Activated CD4-positive, alpha-beta memory T cell treated with anti-CD3 and anti-CD28 coated beads for 36 hours (primary cell): ENCODE data around the gene SMC5. TPM values are rescaled to one million over a fixed set of nuclear protein-coding genes. Genes with fewer than 3 reads are reported as not detected.
"Not testable (repeated sequence)": the region's sequence is repeated elsewhere in the genome, so short reads cannot be mapped to it uniquely, and the experiment has no call there.

Source experiments
- CTCF ChIA-PET: fragments of 350-600 bp; sonication (Branson Sonifier 250); formaldehyde crosslinking; loops from one replicate; lab custom pipeline; 2021; ENCODE audit warnings: antibody characterized with exemption, inconsistent platforms; lab: Charles Lee
- POLR2A ChIA-PET: fragments of 350-600 bp; sonication (Branson Sonifier 250); formaldehyde crosslinking; loops from one replicate; lab custom pipeline; 2021; ENCODE audit warnings: antibody characterized with exemption; lab: Charles Lee
- DNase-seq: peaks from one replicate; pipeline ENCODE4 v3.0.0-alpha.2; 2020
- H3K27ac Mint-ChIP-seq: one replicate; pipeline ENCODE4 v1.8.0; 2021; ENCODE audit warnings: mixed read lengths
- H3K27me3 Mint-ChIP-seq: one replicate; pipeline ENCODE4 v1.8.0; 2021; ENCODE audit warnings: mixed read lengths
- H3K36me3 Mint-ChIP-seq: one replicate; pipeline ENCODE4 v1.8.0; 2021; ENCODE audit warnings: mixed read lengths
- H3K4me1 Mint-ChIP-seq: one replicate; pipeline ENCODE4 v1.8.0; 2021; ENCODE audit warnings: low read depth, mixed read lengths
- H3K4me3 Mint-ChIP-seq: one replicate; pipeline ENCODE4 v1.8.0; 2021; ENCODE audit warnings: mild to moderate bottlenecking, mixed read lengths
- H3K9me3 Mint-ChIP-seq: one replicate; pipeline ENCODE4 v1.8.0; 2021; ENCODE audit warnings: mixed read lengths
- intact Hi-C: fragments of 100-400 bp; cut with micrococcal nuclease; formaldehyde crosslinking; loops from one replicate; pipeline ENCODE4 v1.15.1; 2023
- total RNA-seq, 2 experiments: library from RNA; stranded (reverse); gene quantifications; one replicate each; pipeline ENCODE4 v1.2.3, GENCODE V29; 2021

SMC5 gene
- total RNA-seq: 10 to 100 TPM; 32.0 to 34.1 TPM

DNA sequence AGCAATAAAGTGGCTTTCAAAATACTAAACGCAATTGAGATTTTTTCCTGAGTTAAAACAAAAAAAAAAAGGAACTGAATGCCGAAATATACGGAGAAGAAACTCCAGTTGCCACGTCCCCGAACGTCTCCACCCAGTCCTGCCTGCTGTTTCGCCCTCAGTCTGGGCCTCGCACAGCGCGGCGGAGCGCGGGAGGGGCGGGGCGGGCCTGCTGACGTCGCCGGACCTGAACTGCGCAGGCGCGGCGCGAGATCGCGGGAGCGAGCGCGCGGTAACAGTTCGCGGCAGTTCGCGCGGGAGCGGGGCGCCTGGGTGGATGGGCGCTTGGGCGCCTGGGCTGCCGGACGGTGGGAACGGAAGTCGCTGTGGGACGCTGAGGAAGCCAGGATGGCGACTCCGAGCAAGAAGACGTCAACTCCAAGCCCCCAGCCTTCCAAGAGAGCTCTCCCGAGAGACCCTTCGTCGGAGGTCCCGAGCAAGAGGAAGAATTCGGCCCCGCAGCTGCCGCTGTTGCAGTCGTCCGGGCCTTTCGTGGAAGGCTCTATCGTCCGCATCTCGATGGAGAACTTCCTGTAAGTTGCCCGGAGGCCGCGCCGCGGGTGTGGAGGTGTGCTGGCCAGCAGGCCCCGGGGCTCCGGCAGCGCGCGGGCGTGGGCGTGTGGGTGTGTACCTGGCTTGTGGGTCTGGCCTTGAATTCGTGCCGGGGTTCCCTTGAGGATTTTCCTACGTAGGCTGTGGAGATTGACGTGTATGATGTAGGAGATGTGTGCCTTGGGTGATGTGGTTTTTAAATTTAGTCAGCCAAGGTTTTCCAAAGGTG lies at the start of gene SMC5:
TSS of gene SMC5 (plus strand) at position 287 of the 820 bp plus-strand sequence. CDS start at position 388, 101 bp downstream.
- H3K9me3 Mint-ChIP-seq: no peaks in the 10 kb centered on the region
- H3K4me1 Mint-ChIP-seq: peaks cover 47% of the 10 kb centered on the region
- H3K36me3 Mint-ChIP-seq: peaks cover 27% of the 10 kb centered on the region
- H3K27ac Mint-ChIP-seq: peak within 1 kb of the TSS; percentile 88
- no peaks in the 10 kb centered on the region for H3K27me3 Mint-ChIP-seq
- DNase-seq: peak; percentile 92
- intact Hi-C loops: loop anchor here (1.0 to 10.0 kb wide), 10 partner anchors 132 to 1656 kb away; partner anchors contain the start of genes ABHD17B, C9orf85, PTAR1 and TJP2
- ChIA-PET POLR2A (interaction anchor here (1.1 to 1.2 kb wide), 2 partner anchors 9 to 162 kb away, joined by 3 to 5 read pairs; no protein-coding TSS in a partner anchor), CTCF (interaction anchor here (0.7 to 1.5 kb wide), 2 partner anchors 19 to 148 kb away, joined by 3 to 5 read pairs; no protein-coding TSS in a partner anchor)
- H3K4me3 Mint-ChIP-seq: peak within 1 kb of the TSS; percentile 95

DNA sequence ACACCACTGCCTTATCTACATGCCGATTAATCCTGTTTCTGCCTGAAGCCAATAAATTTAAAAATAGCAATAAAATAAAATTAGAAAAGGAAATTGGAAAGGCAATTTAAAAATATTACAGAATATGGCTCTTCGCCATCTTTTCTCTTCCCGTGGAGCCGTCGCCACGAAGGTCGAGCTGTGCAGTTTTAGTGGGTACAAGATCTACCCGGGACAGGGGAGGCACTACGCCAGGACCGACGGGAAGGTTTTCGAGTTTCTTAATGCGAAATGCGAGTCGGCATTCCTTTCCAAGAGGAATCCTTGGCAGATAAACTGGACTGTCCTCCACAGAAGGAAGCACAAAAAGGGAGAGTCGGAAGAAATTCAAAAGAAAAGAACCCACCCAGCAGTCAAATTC lies 41.7 kb upstream of the SMC5 start:
- peaks cover 12% of the 10 kb centered on the region for H3K9me3 Mint-ChIP-seq
- H3K4me1 Mint-ChIP-seq: no peaks in the 10 kb centered on the region
- H3K27ac Mint-ChIP-seq: no peak overlapping the region
- POLR2A ChIA-PET: no interaction called here
- CTCF ChIA-PET: no interaction called here
- H3K27me3 Mint-ChIP-seq: no peaks in the 10 kb centered on the region
- intact Hi-C loops: no loop called here
- H3K4me3 Mint-ChIP-seq: no peak overlapping the region
- H3K36me3 Mint-ChIP-seq: peaks cover 24% of the 10 kb centered on the region
- no peak for DNase-seq

DNA sequence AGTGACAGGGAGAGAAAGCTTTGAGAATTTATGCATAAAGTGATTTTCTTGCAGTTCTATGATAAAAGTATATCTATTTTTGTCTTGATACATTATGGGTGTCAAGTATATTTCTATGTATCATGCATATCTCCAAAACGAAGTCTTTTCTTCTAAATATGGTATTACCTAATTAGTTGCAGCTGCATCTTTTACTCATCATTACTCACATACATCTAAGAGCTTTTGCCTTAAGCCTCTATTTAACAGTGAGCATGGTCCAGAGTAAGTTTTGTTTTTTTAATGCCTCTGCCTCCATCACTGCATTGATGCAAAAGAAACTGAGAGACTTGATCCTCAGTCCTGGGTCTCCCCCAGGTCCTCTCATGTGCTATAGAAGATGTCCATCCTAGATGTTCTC lies 40.0 kb upstream of the SMC5 start:
- intact Hi-C loops: no loop called here
- DNase-seq: no peak
- CTCF ChIA-PET: no interaction called here
- Mint-ChIP-seq H3K4me3 (no peak overlapping the region), H3K36me3 (peaks cover 13% of the 10 kb centered on the region), H3K9me3 (peaks cover 5% of the 10 kb centered on the region), H3K4me1 (no peaks in the 10 kb centered on the region), H3K27ac (no peak overlapping the region), H3K27me3 (no peaks in the 10 kb centered on the region)
- POLR2A ChIA-PET: no interaction called here

DNA sequence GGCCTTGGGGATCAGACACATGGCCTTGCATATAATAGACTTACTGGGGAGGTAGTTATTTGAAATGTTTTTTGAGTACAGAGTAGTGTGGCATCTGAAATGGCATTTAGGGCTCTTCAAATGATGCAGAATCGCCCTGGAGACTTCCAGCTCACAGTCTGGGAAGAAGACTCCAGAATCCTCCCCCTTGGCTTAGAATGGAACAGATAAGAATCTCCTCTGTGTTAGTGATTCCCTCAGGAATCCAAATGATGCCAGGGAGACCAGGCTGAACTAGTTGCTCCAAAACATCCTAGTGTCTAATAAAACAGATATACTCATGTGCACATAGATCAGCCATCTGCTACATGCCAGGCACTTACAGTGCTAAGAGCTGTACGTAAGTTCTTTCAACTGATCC lies 38.6 kb upstream of the SMC5 start:
- H3K36me3 Mint-ChIP-seq: peaks cover 2% of the 10 kb centered on the region
- ChIA-PET POLR2A (no interaction called here), CTCF (no interaction called here)
- DNase-seq: no peak
- H3K4me1 Mint-ChIP-seq: no peaks in the 10 kb centered on the region
- no peak overlapping the region for H3K27ac Mint-ChIP-seq
- intact Hi-C loops: loop anchor here (5.0 to 10.0 kb wide), 2 partner anchors 48 to 245 kb away; no protein-coding TSS in a partner anchor
- H3K9me3 Mint-ChIP-seq: no peaks in the 10 kb centered on the region
- H3K4me3 Mint-ChIP-seq: no peak overlapping the region
- no peaks in the 10 kb centered on the region for H3K27me3 Mint-ChIP-seq

DNA sequence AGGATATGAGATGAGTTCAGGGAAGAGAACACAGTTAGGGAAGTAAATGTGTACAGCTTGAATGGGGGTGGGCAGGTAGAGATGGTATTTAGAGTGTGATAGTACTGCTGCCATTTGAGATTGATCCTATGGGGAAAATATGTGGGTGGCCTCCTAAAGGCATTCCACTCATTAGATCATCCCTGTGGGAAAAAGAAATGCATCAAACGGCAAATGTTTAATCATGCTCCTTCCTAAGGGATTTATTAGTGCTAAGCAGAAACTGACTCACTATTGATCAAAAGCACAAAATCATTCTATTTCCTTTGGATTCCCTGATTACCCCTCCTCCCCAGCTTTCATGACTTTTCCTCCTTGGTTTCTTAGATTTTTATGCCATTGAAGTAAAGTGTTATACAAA lies 36.4 kb upstream of the SMC5 start:
- Mint-ChIP-seq H3K9me3 (no peaks in the 10 kb centered on the region), H3K27ac (no peak overlapping the region), H3K27me3 (no peaks in the 10 kb centered on the region), H3K4me3 (no peak overlapping the region), H3K36me3 (no peaks in the 10 kb centered on the region), H3K4me1 (no peaks in the 10 kb centered on the region)
- POLR2A ChIA-PET: no interaction called here
- CTCF ChIA-PET: no interaction called here
- no peak for DNase-seq
- intact Hi-C loops: loop anchor here (5.0 to 10.0 kb wide), 2 partner anchors 50 to 248 kb away; no protein-coding TSS in a partner anchor

DNA sequence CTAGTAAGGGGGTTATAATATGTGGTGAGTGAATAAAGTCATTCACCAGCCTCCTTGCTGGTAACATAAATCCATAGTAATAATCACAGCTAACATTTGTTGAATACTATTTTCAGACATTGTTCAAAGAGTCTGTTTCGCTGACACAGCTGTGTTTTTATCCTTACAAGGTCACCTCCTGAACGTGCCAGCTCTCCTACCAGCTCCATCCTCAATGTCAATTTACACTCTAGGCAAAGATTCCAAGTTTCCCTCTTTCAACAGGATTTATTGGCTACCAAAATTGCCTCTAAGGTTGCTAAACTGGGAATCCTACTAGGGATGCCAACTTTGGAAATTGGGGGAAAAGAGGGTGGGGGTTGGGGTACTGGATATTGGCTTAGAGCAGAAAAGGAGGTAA lies 30.7 kb upstream of the SMC5 start:
- Mint-ChIP-seq H3K27me3 (no peaks in the 10 kb centered on the region), H3K4me3 (no peak overlapping the region), H3K9me3 (no peaks in the 10 kb centered on the region), H3K36me3 (no peaks in the 10 kb centered on the region), H3K4me1 (no peaks in the 10 kb centered on the region), H3K27ac (no peak overlapping the region)
- ChIA-PET CTCF (interaction anchor here (0.6 to 0.7 kb wide), 2 partner anchors 115 to 807 kb away, joined by 3 to 4 read pairs; no protein-coding TSS in a partner anchor), POLR2A (no interaction called here)
- intact Hi-C loops: loop anchor here (10.0 kb wide), 1 partner anchor 253 kb away; no protein-coding TSS in a partner anchor
- DNase-seq: no peak

DNA sequence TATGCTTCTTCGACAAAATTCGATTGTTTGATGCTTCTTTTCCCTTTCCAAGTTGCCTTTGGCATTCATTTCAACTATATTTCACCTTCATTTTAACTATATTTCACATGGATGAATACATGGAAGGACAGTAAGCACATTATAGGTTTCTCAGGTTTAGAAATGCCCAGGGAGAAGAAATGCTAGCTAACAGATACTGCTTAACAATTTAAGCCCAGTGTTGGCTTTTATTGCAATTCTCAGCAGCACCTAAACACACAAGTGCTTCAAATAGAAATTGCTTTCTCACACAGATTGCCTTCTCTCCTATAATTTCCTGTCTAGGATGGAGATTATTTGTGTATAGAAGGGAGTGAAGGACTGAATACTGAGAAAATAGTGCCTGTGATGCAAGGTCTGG lies 30.2 kb upstream of the SMC5 start:
- Mint-ChIP-seq H3K27me3 (no peaks in the 10 kb centered on the region), H3K36me3 (no peaks in the 10 kb centered on the region), H3K27ac (no peak overlapping the region), H3K9me3 (no peaks in the 10 kb centered on the region), H3K4me1 (no peaks in the 10 kb centered on the region), H3K4me3 (no peak overlapping the region)
- CTCF ChIA-PET: interaction anchor here (0.6 to 0.7 kb wide), 2 partner anchors 115 to 806 kb away, joined by 3 to 4 read pairs; no protein-coding TSS in a partner anchor
- POLR2A ChIA-PET: no interaction called here
- no peak for DNase-seq
- intact Hi-C loops: loop anchor here (10.0 kb wide), 1 partner anchor 254 kb away; no protein-coding TSS in a partner anchor

DNA sequence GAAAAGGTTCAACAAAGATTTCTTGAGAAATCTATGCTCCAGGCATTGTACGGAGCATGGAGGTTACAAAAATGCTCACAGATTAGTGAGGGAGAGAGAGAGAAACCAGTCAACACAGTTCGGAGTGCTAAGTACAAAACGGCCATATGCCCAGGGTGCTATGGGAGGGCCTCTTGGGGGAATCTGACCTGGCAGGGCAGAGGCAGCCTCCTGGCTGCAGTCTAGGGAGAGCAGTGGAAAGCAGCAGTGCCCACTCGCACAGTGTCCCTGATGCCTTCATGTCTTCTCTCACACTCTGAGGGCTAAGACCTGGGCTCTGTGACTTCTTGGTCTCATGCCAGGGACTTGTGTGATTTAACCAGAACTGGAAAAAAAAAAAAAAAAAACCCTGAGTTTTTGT lies 29.8 kb upstream of the SMC5 start:
- no peak for DNase-seq
- ChIA-PET POLR2A (no interaction called here), CTCF (interaction anchor here (1.3 kb wide), 1 partner anchor 258 kb away, joined by 5 read pairs; no protein-coding TSS in a partner anchor)
- no peaks in the 10 kb centered on the region for H3K9me3 Mint-ChIP-seq
- no peak overlapping the region for H3K4me3 Mint-ChIP-seq
- H3K27me3 Mint-ChIP-seq: peaks cover 2% of the 10 kb centered on the region
- intact Hi-C loops: loop anchor here (10.0 kb wide), 1 partner anchor 254 kb away; no protein-coding TSS in a partner anchor
- no peaks in the 10 kb centered on the region for H3K4me1 Mint-ChIP-seq
- no peak overlapping the region for H3K27ac Mint-ChIP-seq
- H3K36me3 Mint-ChIP-seq: no peaks in the 10 kb centered on the region

DNA sequence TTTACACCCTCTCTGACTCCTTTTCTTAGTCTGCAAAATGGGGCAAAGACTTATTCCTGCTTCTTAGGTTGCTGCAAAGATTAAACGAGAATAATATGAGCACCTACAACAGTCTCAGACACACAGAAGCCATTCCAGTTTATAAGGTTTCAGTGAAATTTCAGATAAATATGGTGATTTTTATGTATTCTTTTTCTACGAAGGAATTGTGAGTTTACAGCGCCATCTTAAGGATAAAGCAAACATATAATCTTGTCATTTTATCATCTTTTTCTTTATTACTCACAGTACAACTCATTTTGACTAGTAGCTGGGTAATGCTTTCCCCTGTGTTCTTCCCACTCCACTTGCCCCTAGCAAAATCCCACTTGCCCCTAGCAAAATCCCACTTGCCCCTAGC lies 29.2 kb upstream of the SMC5 start:
- intact Hi-C loops: loop anchor here (10.0 kb wide), 1 partner anchor 255 kb away; no protein-coding TSS in a partner anchor
- DNase-seq: no peak
- CTCF ChIA-PET: interaction anchor here (1.3 kb wide), 1 partner anchor 258 kb away, joined by 5 read pairs; no protein-coding TSS in a partner anchor
- Mint-ChIP-seq H3K9me3 (no peaks in the 10 kb centered on the region), H3K4me3 (no peak overlapping the region), H3K4me1 (no peaks in the 10 kb centered on the region), H3K36me3 (no peaks in the 10 kb centered on the region), H3K27ac (no peak overlapping the region), H3K27me3 (peaks cover 2% of the 10 kb centered on the region)
- POLR2A ChIA-PET: no interaction called here

DNA sequence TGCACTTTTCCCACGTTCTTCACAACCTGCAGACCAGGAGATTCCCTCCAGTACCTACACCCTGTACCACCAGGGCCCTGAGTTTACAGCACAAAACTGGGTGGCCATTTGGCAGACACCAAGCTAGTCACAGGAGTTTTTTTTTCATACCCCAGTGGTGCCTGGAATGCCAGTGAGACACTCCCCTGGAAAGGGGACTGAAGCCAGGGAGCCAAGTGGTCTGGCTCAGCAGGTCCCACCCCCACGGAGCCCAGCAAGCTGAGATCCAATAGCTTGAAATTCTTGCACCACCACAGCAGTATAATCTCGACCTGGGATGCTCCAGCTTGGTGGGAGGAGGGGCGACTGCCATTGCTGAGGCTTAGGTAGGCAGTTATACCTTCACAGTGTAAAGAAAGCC lies 26.3 kb upstream of the SMC5 start:
- POLR2A ChIA-PET: no interaction called here
- DNase-seq: no peak
- H3K27ac Mint-ChIP-seq: no peak overlapping the region

DNA sequence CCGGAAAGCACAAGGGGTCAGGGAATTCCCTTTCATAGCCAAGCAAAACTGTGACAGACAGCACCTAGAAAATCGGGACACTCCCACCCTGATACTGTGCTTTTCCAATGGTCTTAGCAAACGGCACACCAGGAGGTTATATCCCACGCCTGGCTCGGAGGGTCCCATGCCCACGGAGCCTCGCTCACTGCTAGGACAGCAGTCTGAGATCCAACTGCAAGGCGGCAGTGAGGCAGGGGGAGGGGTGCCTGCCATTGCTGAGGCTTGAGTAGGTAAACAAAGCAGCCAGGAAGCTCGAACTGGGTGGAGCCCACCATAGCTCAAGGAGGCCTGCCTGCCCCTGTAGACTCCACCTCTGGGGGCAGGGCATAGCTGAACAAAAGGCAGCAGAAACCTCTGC lies 24.6 kb upstream of the SMC5 start:
- not testable (repeated sequence) for H3K9me3 Mint-ChIP-seq

More for the DNA sequence above, 26.3 kb upstream of the SMC5 start:
- CTCF ChIA-PET: no interaction called here
- H3K36me3 Mint-ChIP-seq: no peaks in the 10 kb centered on the region
- no peaks in the 10 kb centered on the region for H3K4me1 Mint-ChIP-seq
- intact Hi-C loops: no loop called here
- no peak overlapping the region for H3K4me3 Mint-ChIP-seq
- H3K9me3 Mint-ChIP-seq: no peaks in the 10 kb centered on the region
- H3K27me3 Mint-ChIP-seq: peaks cover 2% of the 10 kb centered on the region

DNA sequence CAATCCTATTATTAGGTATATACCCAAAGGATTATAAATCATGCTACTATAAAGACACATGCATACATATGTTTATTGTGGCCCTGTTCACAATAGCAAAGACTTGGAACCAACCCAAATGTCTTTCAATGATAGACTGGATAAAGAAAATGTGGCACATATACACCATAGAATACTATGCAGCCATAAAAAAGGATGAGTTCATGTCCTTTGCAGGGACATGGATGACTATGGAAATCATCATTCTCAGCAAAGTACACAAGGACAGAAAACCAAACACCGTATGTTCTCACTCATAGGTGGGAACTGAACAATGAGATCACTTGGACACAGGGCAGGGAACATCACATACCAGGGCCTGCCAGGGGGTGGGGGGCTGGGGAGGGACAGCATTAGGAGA lies 12.8 kb upstream of the SMC5 start:
- H3K27me3 Mint-ChIP-seq, H3K9me3 Mint-ChIP-seq, intact Hi-C loops, DNase-seq, H3K36me3 Mint-ChIP-seq, POLR2A ChIA-PET, CTCF ChIA-PET, H3K4me3 Mint-ChIP-seq, H3K4me1 Mint-ChIP-seq, H3K27ac Mint-ChIP-seq: not testable (repeated sequence)

More for the DNA sequence above, 24.6 kb upstream of the SMC5 start:
- intact Hi-C loops, POLR2A ChIA-PET, H3K27me3 Mint-ChIP-seq, H3K4me3 Mint-ChIP-seq, H3K27ac Mint-ChIP-seq, H3K4me1 Mint-ChIP-seq, DNase-seq, H3K36me3 Mint-ChIP-seq, CTCF ChIA-PET: not testable (repeated sequence)
